Measurements from ENCODE around the gene HOXA3.

Gene HOXA3

GRCh38 chr7:27156916-27157701 lies 4.7 kb upstream of the HOXA3 start (continued):
- TF ChIP-seq PPARA (CRISPR knock-in tag; IDR thresholded peaks at IDR 0.05; ENCODE audit: borderline replicate concordance) = no peak
- no peak for TF ChIP-seq ZNF8 (CRISPR knock-in tag; IDR thresholded peaks at IDR 0.05)
- no peak for TF ChIP-seq PATZ1 (CRISPR knock-in tag; IDR thresholded peaks at IDR 0.05; ENCODE audit: borderline replicate concordance)
- TF ChIP-seq GLIS3 (CRISPR knock-in tag; IDR thresholded peaks at IDR 0.05) = no peak
- no peak for TF ChIP-seq POU6F1 (CRISPR knock-in tag; IDR thresholded peaks at IDR 0.05; ENCODE audit: borderline replicate concordance, low read depth)

GRCh38 chr7:27156508-27156898 lies 4.1 kb upstream of the HOXA3 start, which contains the start of gene HOXA7:
Gene HOXA7, minus strand, starts transcription at chr7:27156675. Its CDS starts 130 bp downstream, at chr7:27156545.
- TF ChIP-seq ZNF565 (CRISPR knock-in tag; conservative IDR thresholded peaks at IDR 0.05; ENCODE audit: low read depth) = no peak
- no peak for TF ChIP-seq SNAI2 (CRISPR knock-in tag; IDR thresholded peaks at IDR 0.05)
- no peak for TF ChIP-seq ZNF70 (CRISPR knock-in tag; IDR thresholded peaks at IDR 0.05)
- no peak for TF ChIP-seq ZNF8 (CRISPR knock-in tag; IDR thresholded peaks at IDR 0.05)
- TF ChIP-seq TSHZ2 (CRISPR knock-in tag; IDR thresholded peaks at IDR 0.05) = no peak
- no peak for TF ChIP-seq ARNTL (CRISPR knock-in tag; IDR thresholded peaks at IDR 0.05; ENCODE audit: borderline replicate concordance, low read depth)
- no peak for TF ChIP-seq ESRRG (CRISPR knock-in tag; IDR thresholded peaks at IDR 0.05)
- TF ChIP-seq GLIS3 (CRISPR knock-in tag; IDR thresholded peaks at IDR 0.05) = no peak
- TF ChIP-seq OSR1 (CRISPR knock-in tag; IDR thresholded peaks at IDR 0.05) = no peak
- TF ChIP-seq TCF4 (CRISPR knock-in tag; IDR thresholded peaks at IDR 0.05; ENCODE audit: borderline replicate concordance) = no peak
- TF ChIP-seq ZFP30 (CRISPR knock-in tag; IDR thresholded peaks at IDR 0.05) = no peak
- no peak for TF ChIP-seq ZFP3 (CRISPR knock-in tag; IDR thresholded peaks at IDR 0.05)
- no peak for TF ChIP-seq CSRNP3 (CRISPR knock-in tag; IDR thresholded peaks at IDR 0.05)
- TF ChIP-seq ZC3H10 (CRISPR knock-in tag; IDR thresholded peaks at IDR 0.05) = no peak
- no peak for TF ChIP-seq BACH2 (CRISPR knock-in tag; IDR thresholded peaks at IDR 0.05; ENCODE audit: borderline replicate concordance)
- TF ChIP-seq CREB5 (CRISPR knock-in tag; IDR thresholded peaks at IDR 0.05; ENCODE audit: low read depth) = no peak
- TF ChIP-seq PPARA (CRISPR knock-in tag; IDR thresholded peaks at IDR 0.05; ENCODE audit: borderline replicate concordance) = no peak
- no peak for ATAC-seq

GRCh38 chr7:27155816-27156507 lies 3.6 kb upstream of the HOXA3 start:
- ATAC-seq = no peak
- no peak for TF ChIP-seq CSDC2 (CRISPR knock-in tag; IDR thresholded peaks at IDR 0.05)
- TF ChIP-seq BACH2 (CRISPR knock-in tag; IDR thresholded peaks at IDR 0.05; ENCODE audit: borderline replicate concordance) = no peak
- no peak for TF ChIP-seq CSRNP3 (CRISPR knock-in tag; IDR thresholded peaks at IDR 0.05)
- no peak for TF ChIP-seq RARB (CRISPR knock-in tag; IDR thresholded peaks at IDR 0.05)
- TF ChIP-seq OSR1 (CRISPR knock-in tag; IDR thresholded peaks at IDR 0.05) = no peak
- no peak for TF ChIP-seq ARNTL (CRISPR knock-in tag; IDR thresholded peaks at IDR 0.05; ENCODE audit: borderline replicate concordance, low read depth)
- TF ChIP-seq CREB5 (CRISPR knock-in tag; IDR thresholded peaks at IDR 0.05; ENCODE audit: low read depth) = no peak
- TF ChIP-seq ZFP30 (CRISPR knock-in tag; IDR thresholded peaks at IDR 0.05) = no peak
- no peak for TF ChIP-seq ISL1 (CRISPR knock-in tag; IDR thresholded peaks at IDR 0.05)
- TF ChIP-seq ZNF565 (CRISPR knock-in tag; conservative IDR thresholded peaks at IDR 0.05; ENCODE audit: low read depth) = no peak
- TF ChIP-seq ZNF8 (CRISPR knock-in tag; IDR thresholded peaks at IDR 0.05) = no peak
